CD4-positive, CD25-positive, alpha-beta regulatory T cell (primary cell): Measurements from ENCODE around the gene RASL12. TPM values are rescaled to one million over a fixed set of nuclear protein-coding genes. Genes with fewer than 3 reads are reported as not detected.

Experiments used
- polyA plus RNA-seq, 4 donors: library from polyadenylated mRNA; unstranded; fragments of 300-500 nt; fragmentation: Illumina TruSeq; gene quantifications; one replicate each; pipeline ENCODE4 v1.2.3, GENCODE V29; 2021
- total RNA-seq: library from RNA; stranded (reverse); gene quantifications from one replicate; pipeline ENCODE4 v1.2.3, GENCODE V29; 2022

Gene RASL12
- total and polyA plus RNA-seq, 5 donors from 2014 or later, result not detected

Other genes with a start within 250 kb of the RASL12 start
- 0.37 TPM for gene PIF1, start 242.3 kb downstream of the RASL12 start, total RNA-seq
- gene PIF1, start 242.3 kb downstream of the RASL12 start, polyA plus RNA-seq, result under 1 TPM in 3 of 4 donors, not detected in 1; 0.07 to 0.34 (median 0.24) TPM
- 15.6 TPM for gene PLEKHO2, start 226.1 kb downstream of the RASL12 start, total RNA-seq
- gene PLEKHO2, start 226.1 kb downstream of the RASL12 start, polyA plus RNA-seq, result 10 to 100 TPM; 27.2 to 33.4 (median 29.3) TPM
- 12.4 TPM for gene ANKDD1A, start 156.1 kb downstream of the RASL12 start, total RNA-seq
- gene ANKDD1A, start 156.1 kb downstream of the RASL12 start, polyA plus RNA-seq, result 1 to 10 TPM in 2 of 4 donors, under 1 TPM in 2; 0.35 to 5.4 (median 0.83) TPM
- 46.9 TPM for gene SPG21, start 78.1 kb downstream of the RASL12 start, total RNA-seq
- gene SPG21, start 78.1 kb downstream of the RASL12 start, polyA plus RNA-seq, result 100 to 1,000 TPM; 126 to 146 (median 136) TPM
- gene MTFMT, start 38.4 kb downstream of the RASL12 start, total RNA-seq, result 6.1 TPM
- gene MTFMT, start 38.4 kb downstream of the RASL12 start, polyA plus RNA-seq, result 10 to 100 TPM; 18.7 to 26.9 (median 19.9) TPM
- gene SLC51B, start 22.6 kb downstream of the RASL12 start, total RNA-seq, result not detected
- gene SLC51B, start 22.6 kb downstream of the RASL12 start, polyA plus RNA-seq, result not detected
- gene KBTBD13, start 8.8 kb upstream of the RASL12 start, total RNA-seq, result not detected
- gene KBTBD13, start 8.8 kb upstream of the RASL12 start, polyA plus RNA-seq, result not detected
- gene UBAP1L, start 47.2 kb upstream of the RASL12 start, total RNA-seq, result 10.1 TPM
- gene UBAP1L, start 47.2 kb upstream of the RASL12 start, polyA plus RNA-seq, result under 1 TPM in 3 of 4 donors, not detected in 1; 0.08 to 0.42 (median 0.21) TPM
- gene PDCD7, start 65.8 kb upstream of the RASL12 start, total RNA-seq, result 37.6 TPM
- gene PDCD7, start 65.8 kb upstream of the RASL12 start, polyA plus RNA-seq, result 10 to 100 TPM; 12.3 to 19.0 (median 13.5) TPM
- 39.8 TPM for gene CLPX, start 117.4 kb upstream of the RASL12 start, total RNA-seq
- 10 to 100 TPM; 31.2 to 37.5 (median 35.7) TPM for gene CLPX, start 117.4 kb upstream of the RASL12 start, polyA plus RNA-seq
- 0.52 TPM for gene CILP, start 143.5 kb upstream of the RASL12 start, total RNA-seq
- not detected for gene CILP, start 143.5 kb upstream of the RASL12 start, polyA plus RNA-seq
- 14.9 TPM for gene PARP16, start 218.9 kb upstream of the RASL12 start, total RNA-seq
- gene PARP16, start 218.9 kb upstream of the RASL12 start, polyA plus RNA-seq, result 10 to 100 TPM; 20.4 to 25.9 (median 22.3) TPM
- gene RNU5A-1, start 228.1 kb upstream of the RASL12 start, total RNA-seq, result not detected
- not detected for gene RNU5A-1, start 228.1 kb upstream of the RASL12 start, polyA plus RNA-seq
- not detected for gene RNU5B-1, start 236.7 kb upstream of the RASL12 start, total RNA-seq
- gene RNU5B-1, start 236.7 kb upstream of the RASL12 start, polyA plus RNA-seq, result not detected